Measurements from ENCODE around the gene CYP3A5.
"Not testable (repeated sequence)": the region's sequence is repeated elsewhere in the genome, so short reads cannot be mapped to it uniquely, and the experiment has no call there.

CYP3A5 gene

DNA sequence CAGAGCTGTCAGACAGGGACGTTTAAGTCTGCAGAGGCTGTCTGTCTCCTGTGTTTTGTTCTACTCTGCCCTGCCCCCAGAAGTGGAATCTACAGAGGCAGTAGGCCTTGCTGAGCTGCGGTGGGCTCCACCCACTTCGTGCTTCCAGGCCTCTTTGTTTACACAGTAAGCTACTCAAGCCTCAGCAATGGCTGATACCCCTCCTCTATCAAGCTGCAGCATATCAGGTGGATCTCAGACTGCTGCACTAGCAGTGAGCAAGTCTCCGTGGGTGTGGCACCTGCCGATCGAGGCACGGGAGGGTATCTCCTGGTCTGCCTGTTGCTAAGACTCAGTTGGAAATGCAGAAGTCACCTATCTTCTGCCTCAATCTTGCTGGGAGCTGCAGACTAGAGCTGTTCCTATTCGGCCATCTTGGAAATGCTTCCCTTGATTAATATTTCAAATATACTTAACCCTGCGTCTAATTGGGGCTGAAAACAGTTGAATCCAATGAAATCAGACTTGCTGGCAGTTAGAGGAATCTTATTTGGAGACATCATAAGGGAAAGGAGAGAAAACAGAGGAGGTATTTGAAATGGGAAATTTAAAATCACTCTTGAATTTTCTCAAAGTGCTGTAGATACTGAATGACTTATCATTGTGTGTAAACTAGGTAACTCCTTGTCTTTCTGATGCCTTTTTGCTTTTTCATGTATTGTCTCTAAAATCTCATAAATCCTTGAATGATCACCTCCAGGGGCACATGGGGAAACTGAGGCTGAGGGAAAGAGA lies 13.8 kb upstream of the CYP3A5 start:
- TF ChIP-seq, protein P1, sequence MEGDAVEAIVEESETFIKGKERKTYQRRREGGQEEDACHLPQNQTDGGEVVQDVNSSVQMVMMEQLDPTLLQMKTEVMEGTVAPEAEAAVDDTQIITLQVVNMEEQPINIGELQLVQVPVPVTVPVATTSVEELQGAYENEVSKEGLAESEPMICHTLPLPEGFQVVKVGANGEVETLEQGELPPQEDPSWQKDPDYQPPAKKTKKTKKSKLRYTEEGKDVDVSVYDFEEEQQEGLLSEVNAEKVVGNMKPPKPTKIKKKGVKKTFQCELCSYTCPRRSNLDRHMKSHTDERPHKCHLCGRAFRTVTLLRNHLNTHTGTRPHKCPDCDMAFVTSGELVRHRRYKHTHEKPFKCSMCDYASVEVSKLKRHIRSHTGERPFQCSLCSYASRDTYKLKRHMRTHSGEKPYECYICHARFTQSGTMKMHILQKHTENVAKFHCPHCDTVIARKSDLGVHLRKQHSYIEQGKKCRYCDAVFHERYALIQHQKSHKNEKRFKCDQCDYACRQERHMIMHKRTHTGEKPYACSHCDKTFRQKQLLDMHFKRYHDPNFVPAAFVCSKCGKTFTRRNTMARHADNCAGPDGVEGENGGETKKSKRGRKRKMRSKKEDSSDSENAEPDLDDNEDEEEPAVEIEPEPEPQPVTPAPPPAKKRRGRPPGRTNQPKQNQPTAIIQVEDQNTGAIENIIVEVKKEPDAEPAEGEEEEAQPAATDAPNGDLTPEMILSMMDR (IDR thresholded peaks at IDR 0.05; ENCODE audit: low read depth, low read length) = no peak

DNA sequence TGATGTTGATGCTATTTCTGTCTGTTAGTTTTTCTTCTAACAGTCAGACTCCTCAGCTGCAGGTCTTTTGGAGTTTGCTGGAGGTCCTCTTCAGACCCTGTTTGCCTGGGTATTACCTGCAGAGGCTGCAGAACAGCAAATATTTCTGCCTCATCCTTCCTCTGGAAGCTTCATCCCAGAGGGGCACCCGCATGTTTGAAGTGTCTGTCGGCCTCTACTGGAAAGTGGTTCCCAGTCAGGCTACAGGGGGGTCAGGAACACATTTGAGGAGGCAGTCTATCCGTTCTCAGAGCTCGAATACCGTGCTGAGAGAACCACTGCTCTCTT lies 13.3 kb upstream of the CYP3A5 start:
- TF ChIP-seq, protein P1 (IDR thresholded peaks at IDR 0.05; ENCODE audit: low read depth, low read length) = no peak
- no peak for DNase-seq (ENCODE audit: extremely low read depth, low read depth)

More for the DNA sequence above, 13.8 kb upstream of the CYP3A5 start:
- DNase-seq (ENCODE audit: extremely low read depth, low read depth) = no peak

DNA sequence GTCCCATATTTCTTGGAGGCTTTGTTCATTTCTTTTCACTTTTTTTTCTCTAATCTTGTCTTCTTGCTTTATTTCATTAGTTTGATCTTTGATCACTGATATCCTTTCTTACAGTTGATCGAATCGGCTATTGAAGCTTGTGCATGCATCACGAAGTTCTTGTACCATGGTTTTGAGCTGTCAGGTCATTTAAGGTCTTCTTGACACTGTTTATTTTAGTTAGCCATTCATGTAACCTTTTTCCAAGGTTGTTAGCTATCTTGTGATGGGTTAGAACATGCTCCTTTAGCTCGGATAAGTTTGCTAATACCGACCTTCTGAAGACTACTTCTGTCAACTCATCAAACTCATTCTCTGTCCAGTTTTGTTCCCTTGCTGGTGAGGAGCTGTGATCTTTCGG lies 12.8 kb upstream of the CYP3A5 start:
- not testable (repeated sequence) for DNase-seq (ENCODE audit: extremely low read depth, low read depth)

DNA sequence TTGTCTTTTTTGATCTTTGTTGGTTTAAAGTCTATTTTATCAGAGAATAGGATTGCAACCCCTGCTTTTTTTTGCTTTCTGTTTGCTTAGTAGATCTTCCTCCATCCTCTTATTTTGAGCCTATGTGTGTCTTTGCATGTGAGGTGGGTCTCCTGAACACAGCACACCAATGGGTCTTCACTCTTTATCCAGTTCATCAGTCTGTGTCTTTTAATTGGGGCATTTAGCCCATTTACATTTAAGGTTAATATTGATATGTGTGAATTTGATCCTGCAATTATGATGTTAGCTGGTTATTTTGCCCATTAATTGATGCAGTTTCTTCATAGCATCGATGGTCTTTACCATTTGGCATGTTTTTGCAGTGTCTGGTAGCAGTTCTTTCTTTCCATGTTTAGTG lies 11.9 kb upstream of the CYP3A5 start:
- DNase-seq (ENCODE audit: extremely low read depth, low read depth) = not testable (repeated sequence)

DNA sequence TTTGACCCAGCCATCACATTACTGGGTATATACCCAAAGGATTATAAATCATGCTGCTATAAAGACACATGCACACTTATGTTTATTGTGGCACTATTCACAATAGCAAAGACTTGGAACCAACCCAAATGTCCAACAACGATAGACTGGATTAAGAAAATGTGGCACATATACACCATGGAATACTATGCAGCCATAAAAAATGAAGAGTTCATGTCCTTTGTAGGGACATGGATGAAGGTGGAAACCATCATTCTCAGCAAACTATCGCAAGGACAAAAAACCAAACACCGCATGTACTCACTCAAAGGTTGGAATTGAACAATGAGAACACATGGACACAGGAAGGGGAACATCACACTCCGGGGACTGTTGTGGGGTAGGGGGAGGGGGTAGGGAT lies 11.1 kb upstream of the CYP3A5 start:
- not testable (repeated sequence) for DNase-seq (ENCODE audit: extremely low read depth, low read depth)

DNA sequence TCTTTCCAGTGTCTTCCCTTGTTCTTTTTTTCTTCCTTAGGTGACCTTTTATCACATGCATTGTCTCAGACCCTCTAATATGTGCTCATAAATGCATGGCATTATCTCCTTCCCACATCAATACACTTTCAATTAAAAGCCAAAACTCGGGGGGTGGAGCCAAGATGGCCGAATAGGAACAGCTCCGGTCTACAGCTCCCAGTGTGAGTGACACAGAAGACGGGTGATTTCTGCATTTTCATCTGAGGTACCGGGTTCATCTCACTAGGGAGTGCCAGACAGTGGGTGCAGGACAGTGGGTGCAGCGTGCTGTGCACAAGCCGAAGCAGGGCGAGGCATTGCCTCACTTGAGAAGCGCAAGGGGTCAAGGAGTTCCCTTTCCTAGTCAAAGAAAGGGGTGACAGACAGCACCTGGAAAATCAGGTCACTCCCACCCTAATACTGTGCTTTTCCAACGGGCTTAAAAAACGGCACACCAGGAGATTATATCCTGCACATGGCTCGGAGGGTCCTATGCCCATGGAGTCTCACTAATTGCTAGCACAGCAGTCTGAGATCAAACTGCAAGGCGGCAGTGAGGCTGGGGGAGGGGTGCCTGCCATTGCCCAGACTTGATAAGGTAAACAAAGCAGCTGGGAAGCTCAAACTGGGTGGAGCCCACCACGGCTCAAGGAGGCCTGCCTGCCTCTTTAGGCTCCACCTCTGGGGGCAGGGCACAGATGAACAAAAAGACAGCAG lies 6.2 kb upstream of the CYP3A5 start:
- DNase-seq (ENCODE audit: extremely low read depth, low read depth) = not testable (repeated sequence)

DNA sequence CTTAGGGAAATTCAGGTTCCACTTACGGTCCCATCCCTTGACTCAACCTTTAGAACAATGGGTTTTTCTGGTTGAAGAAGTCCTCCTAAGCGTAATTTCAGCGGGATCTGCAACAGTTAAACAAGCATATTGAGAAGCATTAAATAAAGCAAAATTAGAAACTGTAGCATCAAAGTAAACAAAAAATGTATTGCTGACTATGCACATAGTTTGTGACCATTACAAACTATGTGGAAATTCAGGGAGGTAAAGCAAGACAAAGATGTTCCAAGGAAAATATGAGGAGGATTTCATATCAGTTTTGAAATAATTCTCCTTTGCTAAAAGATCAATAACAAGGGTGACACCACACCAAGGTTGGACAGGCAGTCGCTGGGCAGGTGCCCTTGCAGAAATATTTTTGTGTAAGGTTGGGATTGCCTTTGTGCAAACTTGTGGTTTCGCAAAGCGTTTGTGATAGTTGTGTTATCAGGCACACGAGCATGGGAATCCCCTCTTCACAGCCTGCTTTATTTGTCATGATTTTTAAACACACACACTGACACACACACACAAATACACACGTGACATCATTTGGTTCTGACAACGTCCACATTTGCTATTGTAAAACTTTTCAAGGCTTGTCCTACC lies 5.4 kb upstream of the CYP3A5 start:
- TF ChIP-seq, protein P1 (IDR thresholded peaks at IDR 0.05; ENCODE audit: low read depth, low read length) = no peak
- no peak for DNase-seq (ENCODE audit: extremely low read depth, low read depth)

DNA sequence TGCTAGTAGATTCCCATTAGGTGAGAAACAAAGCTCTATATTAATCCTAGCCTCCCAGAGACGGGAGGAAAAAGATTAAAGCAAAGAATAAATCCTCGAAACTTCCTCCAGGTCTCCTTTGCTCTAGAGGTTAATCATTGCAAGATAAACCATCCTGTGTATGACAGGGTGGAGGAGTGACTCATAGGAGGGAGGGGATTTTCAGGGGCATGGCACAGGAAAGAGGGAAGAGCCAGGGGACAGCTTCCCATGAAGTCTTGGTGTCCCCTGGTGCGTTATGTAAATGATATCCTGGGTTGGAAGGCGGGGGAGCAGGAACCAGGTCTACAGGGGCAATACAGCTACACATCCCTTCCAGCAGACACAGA lies 780 bp downstream of the CYP3A5 start:
- TF ChIP-seq, protein P1 (IDR thresholded peaks at IDR 0.05; ENCODE audit: low read depth, low read length) = no peak
- no peak for DNase-seq (ENCODE audit: extremely low read depth, low read depth)

DNA sequence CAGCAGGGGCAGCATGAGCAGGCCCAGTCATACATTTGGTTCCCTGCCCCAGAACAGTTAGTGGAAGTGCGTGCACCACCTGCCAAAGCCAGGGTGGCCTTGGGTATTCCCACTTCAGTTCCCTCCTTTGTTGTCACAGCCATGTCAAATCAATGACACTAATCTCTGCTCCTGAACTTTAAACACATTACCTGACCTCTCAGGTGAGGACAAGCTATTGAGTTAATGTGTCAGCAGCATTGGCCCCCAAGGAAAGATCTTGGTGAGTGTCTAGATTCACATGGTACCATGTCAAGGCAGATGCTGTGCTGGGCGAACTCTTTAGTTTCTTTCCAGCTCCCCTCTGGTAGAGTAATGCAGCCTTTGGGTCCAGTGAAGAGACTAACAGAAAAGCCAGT lies 2.1 kb downstream of the CYP3A5 start:
- DNase-seq (ENCODE audit: extremely low read depth, low read depth) = no peak
- TF ChIP-seq, protein P1 (IDR thresholded peaks at IDR 0.05; ENCODE audit: low read depth, low read length) = no peak
